Testis (tissue), 5 donors: ENCODE measurements around the gene MORN2. TPM values are rescaled to one million over a fixed set of nuclear protein-coding genes. Genes with fewer than 3 reads are reported as not detected.
"Not testable (repeated sequence)": the region's sequence is repeated elsewhere in the genome, so short reads cannot be mapped to it uniquely, and the experiment has no call there.

ENCODE experiments used
- DNase-seq: peaks from one replicate; pipeline ENCODE4 v3.0.0-alpha.2; 2019
- H3K27ac ChIP-seq, 2 donors: fragments of 200-600 bp; sonication (generic); one replicate each; pipeline ENCODE4 v1.5.1; 2019
- H3K27me3 ChIP-seq: fragments of 200-600 bp; sonication (generic); one replicate; pipeline ENCODE4 v1.5.1; 2019
- H3K36me3 ChIP-seq: fragments of 200-600 bp; sonication (generic); one replicate; pipeline ENCODE4 v1.5.1; 2017; ENCODE audit warnings: low read depth; ENCODE audit errors: missing control alignments
- H3K4me1 ChIP-seq: fragments of 200-600 bp; sonication (generic); one replicate; pipeline ENCODE4 v1.5.1; 2019
- H3K4me3 ChIP-seq, 2 donors: fragments of 200-600 bp; sonication (generic); one replicate each; pipeline ENCODE4 v1.5.1; 2017 to 2019
- H3K9me3 ChIP-seq: fragments of 200-600 bp; sonication (generic); one replicate; pipeline ENCODE4 v1.5.1; 2017
- POLR2A ChIP-seq: fragments of 450-650 bp; IDR thresholded peaks from one replicate; pipeline ENCODE4 v1.6.1; 2017; ENCODE audit warnings: antibody characterized with exemption, mild to moderate bottlenecking, moderate library complexity
- WGBS, 2 donors: methylation state at CpG; one replicate each; pipeline ENCODE4 v1.1.5; 2018; 5-methylcytosine and 5-hydroxymethylcytosine counted together
- intact Hi-C: fragments of 100-400 bp; cut with DNase I; formaldehyde crosslinking; loops from one replicate; pipeline ENCODE4 v1.15.1; 2023; ENCODE audit warnings: low total_unique reads
- long read RNA-seq, 2 donors: transcript quantifications; one replicate each; lab custom pipeline, GENCODE V29; 2026
- polyA plus RNA-seq: library from polyadenylated mRNA; stranded (reverse); fragments of 350-450 nt; fragmentation: Illumina TruSeq; extraction: RNeasy Lipid Tissue Mini Kit (QIAGEN cat#74804); gene quantifications from one replicate; pipeline ENCODE4 v1.2.3, GENCODE V29; 2014; ENCODE audit warnings: low read depth, low replicate concordance; ENCODE audit not compliant: insufficient read depth
- total RNA-seq, 2 donors: library from RNA; depleted of rRNA; stranded (reverse); fragments of >200 nt; gene quantifications; one replicate each; pipeline ENCODE4 v1.2.3, GENCODE V29; 2016
- TF ChIP-seq, protein P1 (sequence below), 3 experiments: fragments of 450-650 bp in 2 of 3; fragments of 200-600 bp in 1 of 3; sonication (generic) in 1 of 3; IDR thresholded peaks; one replicate each; pipeline ENCODE4 v1.5.1; 2016 to 2019; ENCODE audit warnings: antibody characterized with exemption in 3 of 3, mild to moderate bottlenecking in 2 of 3, moderate library complexity in 1 of 3

MORN2 gene
- total RNA-seq (100 to 1,000 TPM in 1 of 2 donors, 10 to 100 TPM in 1; 50.5 to 123 TPM), polyA plus RNA-seq (279 TPM)
- long read RNA-seq, donor 1, transcript MORN2-201 (5 exons, 739 nt) = major isoform, 15 of 15 reads
- long read RNA-seq, donor 1, partial matches to known transcripts = 0 of 15 reads
- long read RNA-seq, donor 1, other reads (novel, unspliced or antisense) = 0 of 15 reads
- long read RNA-seq, donor 2, transcript MORN2-201 (5 exons, 739 nt) = major isoform, 9 of 9 reads
- long read RNA-seq, donor 2, partial matches to known transcripts = 0 of 9 reads
- long read RNA-seq, donor 2, other reads (novel, unspliced or antisense) = 0 of 9 reads

DNA sequence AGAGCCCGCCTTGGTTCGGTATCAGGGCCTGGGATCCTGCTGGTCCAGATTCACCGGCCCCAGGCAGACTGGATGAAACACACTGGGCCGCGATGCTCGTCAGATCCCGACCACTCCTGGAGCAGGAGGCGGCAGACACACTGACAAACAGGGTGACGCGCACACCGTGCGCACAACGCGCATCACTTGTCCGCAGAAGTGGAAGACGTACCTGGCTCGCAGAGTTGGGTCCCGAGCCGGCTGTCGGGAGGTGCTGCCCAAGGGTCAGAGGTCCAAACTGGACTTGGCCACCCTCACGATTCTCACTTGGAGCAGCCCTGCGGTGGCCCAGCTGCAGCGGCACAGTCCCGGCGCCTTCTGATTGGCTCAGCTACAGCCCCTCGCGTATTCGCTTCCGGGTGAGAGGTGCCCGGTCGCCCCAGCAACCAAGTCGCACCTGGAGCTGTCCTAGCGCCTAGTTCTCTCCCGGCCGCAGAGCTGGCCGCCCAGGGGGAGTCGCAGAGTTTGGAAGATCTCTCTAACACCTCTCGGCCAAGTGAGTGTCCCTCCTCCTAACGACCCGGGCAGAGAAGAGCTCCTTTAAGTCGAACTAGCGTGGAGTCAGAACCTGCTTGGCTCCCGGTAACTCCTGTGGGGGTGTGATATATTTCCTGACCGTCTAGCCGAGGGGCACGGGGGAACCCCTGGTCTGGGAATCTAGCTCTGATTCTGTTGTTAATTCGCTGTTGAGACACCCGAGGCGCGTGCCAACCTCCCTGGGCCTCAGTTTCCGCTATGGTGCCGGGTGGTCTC lies at the start of gene MORN2, which contains the start of gene DHX57:
Gene MORN2, plus strand, starts transcription at position 401 of the 792 bp plus-strand sequence.
Gene DHX57, minus strand, starts transcription at position 359 of the 792 bp plus-strand sequence. CDS start 7,529 bp downstream, outside the sequence.
- WGBS, 2 donors = 0 to 1% methylated on average over 7 to 49 of the region's 52 CpGs
- peak; percentile 95 for DNase-seq
- intact Hi-C loops = no loop called here
- TF ChIP-seq, protein P1, sequence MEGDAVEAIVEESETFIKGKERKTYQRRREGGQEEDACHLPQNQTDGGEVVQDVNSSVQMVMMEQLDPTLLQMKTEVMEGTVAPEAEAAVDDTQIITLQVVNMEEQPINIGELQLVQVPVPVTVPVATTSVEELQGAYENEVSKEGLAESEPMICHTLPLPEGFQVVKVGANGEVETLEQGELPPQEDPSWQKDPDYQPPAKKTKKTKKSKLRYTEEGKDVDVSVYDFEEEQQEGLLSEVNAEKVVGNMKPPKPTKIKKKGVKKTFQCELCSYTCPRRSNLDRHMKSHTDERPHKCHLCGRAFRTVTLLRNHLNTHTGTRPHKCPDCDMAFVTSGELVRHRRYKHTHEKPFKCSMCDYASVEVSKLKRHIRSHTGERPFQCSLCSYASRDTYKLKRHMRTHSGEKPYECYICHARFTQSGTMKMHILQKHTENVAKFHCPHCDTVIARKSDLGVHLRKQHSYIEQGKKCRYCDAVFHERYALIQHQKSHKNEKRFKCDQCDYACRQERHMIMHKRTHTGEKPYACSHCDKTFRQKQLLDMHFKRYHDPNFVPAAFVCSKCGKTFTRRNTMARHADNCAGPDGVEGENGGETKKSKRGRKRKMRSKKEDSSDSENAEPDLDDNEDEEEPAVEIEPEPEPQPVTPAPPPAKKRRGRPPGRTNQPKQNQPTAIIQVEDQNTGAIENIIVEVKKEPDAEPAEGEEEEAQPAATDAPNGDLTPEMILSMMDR (IDR thresholded peaks at IDR 0.05) = no peak
- TF ChIP-seq POLR2A = no peak
- Histone ChIP-seq H3K27me3 (no peaks in the 10 kb centered on the region), H3K4me3 (peak within 1 kb of the TSS; percentile 80 to 89), H3K27ac (peak within 1 kb of the TSS; percentile 59 to 64), H3K36me3 (no peaks in the 10 kb centered on the region), H3K9me3 (no peaks in the 10 kb centered on the region), H3K4me1 (no peaks in the 10 kb centered on the region)

GRCh38 chr2:38827539-38828145 lies 48.1 kb upstream of the MORN2 start:
- H3K36me3 ChIP-seq, H3K27me3 ChIP-seq, H3K4me3 ChIP-seq, H3K27ac ChIP-seq, H3K9me3 ChIP-seq, DNase-seq, intact Hi-C loops, H3K4me1 ChIP-seq: not testable (repeated sequence)
- WGBS, 2 donors = 85 to 86% methylated on average over 10 of the region's 10 CpGs

DNA sequence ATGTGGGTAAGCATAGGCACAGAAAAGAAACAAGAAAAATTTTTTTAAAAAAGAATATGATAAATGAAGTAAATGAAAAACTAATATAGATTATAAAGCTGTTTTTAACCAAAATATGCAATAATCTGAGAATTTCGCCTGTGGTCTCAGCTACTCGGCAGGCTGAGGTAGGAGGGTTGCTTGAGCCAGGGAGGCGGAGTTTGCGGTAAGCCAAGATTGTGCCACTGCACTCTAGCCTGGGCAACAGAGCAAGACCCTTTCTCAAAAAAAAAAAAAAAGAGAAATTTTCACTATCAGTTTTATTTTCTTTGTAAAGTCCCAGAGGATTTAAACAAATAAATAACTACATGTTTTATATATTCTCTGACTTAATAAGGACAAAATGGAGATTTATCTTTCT lies 47.3 kb upstream of the MORN2 start:
- H3K4me1 ChIP-seq = no peaks in the 10 kb centered on the region
- H3K27ac ChIP-seq = no peak overlapping the region
- no peaks in the 10 kb centered on the region for H3K27me3 ChIP-seq
- no peaks in the 10 kb centered on the region for H3K9me3 ChIP-seq
- WGBS, 2 donors = 82 to 85% methylated on average over 4 of the region's 4 CpGs
- H3K36me3 ChIP-seq = no peaks in the 10 kb centered on the region
- TF ChIP-seq POLR2A = no peak
- TF ChIP-seq, protein P1 (IDR thresholded peaks at IDR 0.05) = no peak
- H3K4me3 ChIP-seq = no peak overlapping the region
- intact Hi-C loops = no loop called here
- DNase-seq = no peak

GRCh38 chr2:38829971-38830370 lies 45.8 kb upstream of the MORN2 start:
- Histone ChIP-seq H3K4me3 (no peak overlapping the region), H3K4me1 (no peaks in the 10 kb centered on the region), H3K36me3 (no peaks in the 10 kb centered on the region), H3K27me3 (no peaks in the 10 kb centered on the region), H3K9me3 (no peaks in the 10 kb centered on the region), H3K27ac (no peak overlapping the region)
- no peak for TF ChIP-seq POLR2A
- TF ChIP-seq, protein P1 (IDR thresholded peaks at IDR 0.05) = no peak
- WGBS, 2 donors = 85 to 95% methylated on average over 1 of the region's 1 CpG
- no peak for DNase-seq
- intact Hi-C loops = no loop called here
